HCT116 (cell line): ENCODE results near the gene ACP2. TPM values are rescaled to one million over a fixed set of nuclear protein-coding genes. Genes with fewer than 3 reads are reported as not detected.
"Not testable (repeated sequence)": the region's sequence is repeated elsewhere in the genome, so short reads cannot be mapped to it uniquely, and the experiment has no call there.

ENCODE experiments used
- ATAC-seq: fragments of 200-7000 bp; cut with Tn5 transposase; 2 replicates; pipeline ENCODE4 v1.9.1; 2020; ENCODE audit warnings: mild to moderate bottlenecking, moderate library complexity
- BruUV-seq: library from RNA; stranded (reverse); fragments of 400-500 nt; replicated peaks from 2 replicates; lab custom pipeline; 2021; lab: Mats Ljungman, UMichigan
- CTCF ChIA-PET: fragments of 300-600 bp; sonication (Branson Sonifier 250); formaldehyde crosslinking; loops from one replicate; lab custom pipeline; 2021; ENCODE audit warnings: antibody characterized with exemption; lab: Charles Lee
- POLR2A ChIA-PET: fragments of 300-600, 350-600 bp; sonication (Branson Sonifier 250); formaldehyde crosslinking; loops from one replicate; lab custom pipeline; 2021; ENCODE audit warnings: antibody characterized with exemption; lab: Charles Lee
- RAD21 ChIA-PET, 2 experiments: fragments of 300-600 bp; sonication (Branson Sonifier 250); formaldehyde crosslinking; loops; one replicate each; lab custom pipeline; 2023; ENCODE audit warnings: low total read pairs in 2 of 2; ENCODE audit not compliant: uncharacterized antibody in 2 of 2, unreplicated experiment in 2 of 2, low non-redundant PET in 1 of 2; lab: Charles Lee
- DNase-seq: peaks from one replicate; pipeline ENCODE4 v3.0.0-alpha.2; 2010; ENCODE audit warnings: low read depth, low spot score
- H2AFZ ChIP-seq: fragments of 200-600 bp; shearing (Covaris generic), sonication (generic); 2 replicates; pipeline ENCODE4 v1.6.1; 2017; ENCODE audit warnings: low read depth, mixed run types, mixed read lengths, antibody characterized with exemption, low read length; ENCODE audit not compliant: poor library complexity, severe bottlenecking
- H3K27ac ChIP-seq: 2 replicates; pipeline ENCODE4 v1.5.1; 2012; ENCODE audit warnings: low read depth, low read length
- H3K27me3 ChIP-seq: fragments of 200-600 bp; sonication (generic); 2 replicates; pipeline ENCODE4 v1.6.1; 2016; ENCODE audit warnings: mixed run types, low read length, mixed read lengths; ENCODE audit not compliant: insufficient read depth
- H3K36me3 ChIP-seq, 2 experiments: fragments of 200-500 bp in 1 of 2; fragments of 200-600 bp in 1 of 2; sonication (Bioruptor generic) in 1 of 2; sonication (generic) in 1 of 2; 2 replicates each; pipeline versions ENCODE4 v1.5.1 to v1.6.1; 2014 to 2016; ENCODE audit warnings: low read length in 2 of 2, inconsistent platforms in 1 of 2, mixed read lengths in 1 of 2, mixed run types in 1 of 2; ENCODE audit not compliant: insufficient read depth in 2 of 2, control insufficient read depth in 1 of 2
- H3K4me1 ChIP-seq, 2 experiments: fragments of 200-600 bp in 1 of 2; sonication (generic) in 1 of 2; 2 replicates each; pipeline versions ENCODE4 v1.5.1 to v1.6.1; 2012 to 2017; ENCODE audit warnings: low read length in 2 of 2, inconsistent platforms in 1 of 2, mild to moderate bottlenecking in 1 of 2, mixed read lengths in 1 of 2, mixed run types in 1 of 2, moderate library complexity in 1 of 2; ENCODE audit not compliant: insufficient read depth in 2 of 2, control insufficient read depth in 1 of 2
- H3K4me2 ChIP-seq: fragments of 200-600 bp; sonication (generic); 2 replicates; pipeline ENCODE4 v1.6.1; 2017; ENCODE audit warnings: mixed run types, low read length, mixed read lengths
- H3K4me3 ChIP-seq, 2 experiments: fragments of 200-600 bp in 1 of 2; sonication (generic) in 1 of 2; replicated peaks in 1 of 2; 2 replicates each; pipeline ENCODE4 v1.5.1; 2011 to 2016; ENCODE audit warnings: low read length in 2 of 2, control low read depth in 1 of 2, low read depth in 1 of 2, mild to moderate bottlenecking in 1 of 2, mixed read lengths in 1 of 2, mixed run types in 1 of 2
- H3K79me2 ChIP-seq: fragments of 200-600 bp; sonication (generic); 2 replicates; pipeline ENCODE4 v1.6.1; 2017; ENCODE audit warnings: mild to moderate bottlenecking, mixed run types, low read length, moderate library complexity, mixed read lengths; ENCODE audit not compliant: insufficient read depth
- H3K9ac ChIP-seq: fragments of 200-600 bp; sonication (generic); 2 replicates; pipeline ENCODE4 v1.6.1; 2016; ENCODE audit warnings: low read length, mixed read lengths
- H3K9me2 ChIP-seq: fragments of 200-600 bp; sonication (generic), shearing (Covaris generic); 2 replicates; pipeline ENCODE4 v1.6.1; 2017; ENCODE audit warnings: mixed run types, mild to moderate bottlenecking, moderate library complexity; ENCODE audit not compliant: insufficient read depth
- H3K9me3 ChIP-seq, 2 experiments: fragments of 200-500 bp in 1 of 2; fragments of 200-600 bp in 1 of 2; sonication (Bioruptor generic) in 1 of 2; sonication (generic) in 1 of 2; 2 replicates each; pipeline ENCODE4 v1.6.1; 2014 to 2017; ENCODE audit warnings: low read length in 2 of 2, mixed read lengths in 2 of 2, inconsistent platforms in 1 of 2, low read depth in 1 of 2, mild to moderate bottlenecking in 1 of 2, mixed run types in 1 of 2, moderate library complexity in 1 of 2; ENCODE audit not compliant: control insufficient read depth in 1 of 2, insufficient read depth in 1 of 2
- H4K20me1 ChIP-seq: fragments of 200-600 bp; sonication (generic), shearing (Covaris generic); 2 replicates; pipeline ENCODE4 v1.6.1; 2017; ENCODE audit warnings: mixed run types, mild to moderate bottlenecking, moderate library complexity; ENCODE audit not compliant: insufficient read depth
- CEBPB ChIP-seq: IDR thresholded peaks from 2 replicates; pipeline ENCODE4 v1.6.1; 2012; ENCODE audit warnings: low read depth
- EGR1 ChIP-seq: IDR thresholded peaks from 2 replicates; pipeline ENCODE4 v1.6.1; 2012; ENCODE audit warnings: low read depth
- EZH2 ChIP-seq: fragments of 200-600 bp; sonication (generic); IDR thresholded peaks from 2 replicates; pipeline ENCODE4 v1.6.1; 2017; ENCODE audit warnings: antibody characterized with exemption, mixed run types
- EZH2phosphoT487 ChIP-seq: fragments of 200-600 bp; IDR thresholded peaks from 2 replicates; pipeline ENCODE4 v1.6.1; 2018; ENCODE audit warnings: antibody characterized with exemption, borderline replicate concordance
- POLR2A ChIP-seq: IDR thresholded peaks from 2 replicates; pipeline ENCODE4 v1.7.0; 2011; ENCODE audit warnings: borderline replicate concordance; ENCODE audit not compliant: insufficient read depth, insufficient read length; ENCODE audit errors: extremely low read depth
- POLR2AphosphoS5 ChIP-seq: IDR thresholded peaks from 2 replicates; pipeline ENCODE4 v1.6.1; 2011; ENCODE audit warnings: mild to moderate bottlenecking, low read depth, low read length, moderate library complexity
- SIN3A ChIP-seq: IDR thresholded peaks from 2 replicates; pipeline ENCODE4 v1.6.1; 2012; ENCODE audit warnings: low read depth
- YY1 ChIP-seq: IDR thresholded peaks from 2 replicates; pipeline ENCODE4 v1.6.1; 2011; ENCODE audit warnings: low read length, low read depth, moderate library complexity, mild to moderate bottlenecking; ENCODE audit not compliant: insufficient replicate concordance; ENCODE audit errors: extremely low read depth
- intact Hi-C: fragments of 100-400 bp; cut with micrococcal nuclease; formaldehyde crosslinking; loops from 2 replicates; pipeline ENCODE4 v1.10.0; 2022
- total RNA-seq: library from RNA; stranded (reverse); gene quantifications from one replicate; pipeline ENCODE4 v1.2.1, GENCODE V29; 2021; ENCODE audit not compliant: unreplicated experiment

Gene ACP2
- total RNA-seq, 1 experiment from 2014 or later: 21.5 TPM

DNA sequence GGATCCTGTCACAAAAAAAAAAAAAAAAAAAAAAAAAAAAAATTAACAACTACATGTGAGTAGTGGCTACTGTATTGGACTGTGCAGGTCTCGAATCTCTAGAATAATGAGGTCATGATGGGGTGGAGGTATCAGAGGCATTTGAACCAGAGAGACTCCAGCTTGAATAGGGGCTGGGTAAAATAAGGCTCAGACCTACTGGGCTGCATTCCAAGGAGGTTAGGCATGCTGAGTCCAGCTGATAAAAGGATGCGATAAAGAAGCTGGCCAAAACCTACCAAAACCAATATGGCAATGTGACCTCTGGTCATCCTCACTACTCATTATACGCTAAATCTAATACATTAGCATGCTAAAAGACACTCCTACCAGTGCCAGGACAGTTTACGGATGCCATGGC lies 56.5 kb downstream of the ACP2 start:
- H2AFZ ChIP-seq: no peak overlapping the region
- no peak for TF ChIP-seq SIN3A
- no peak for TF ChIP-seq YY1
- TF ChIP-seq EZH2phosphoT487: no peak
- no peak for TF ChIP-seq CEBPB
- no peak for TF ChIP-seq POLR2A
- no peak for TF ChIP-seq EZH2
- TF ChIP-seq EGR1: no peak
- no peak for TF ChIP-seq POLR2AphosphoS5
- no peak for DNase-seq
- H3K9ac ChIP-seq: no peak overlapping the region
- no peaks in the 10 kb centered on the region for H3K36me3 ChIP-seq
- H3K4me2 ChIP-seq: no peak overlapping the region
- H3K27me3 ChIP-seq: no peaks in the 10 kb centered on the region
- no peak for ATAC-seq
- no peak overlapping the region for H3K4me3 ChIP-seq
- intact Hi-C loops: no loop called here
- H3K4me1 ChIP-seq: peaks cover 13 to 36% of the 10 kb centered on the region in 2 experiments
- H3K27ac ChIP-seq: no peak overlapping the region
- BruUV-seq: no TSS peak
- ChIA-PET POLR2A (no interaction called here), CTCF (interaction anchor here (1.3 kb wide), 1 partner anchor 12 kb away, joined by 3 read pairs; no protein-coding TSS in a partner anchor), RAD21 (interaction anchor here in 1 of 2 experiments (0.7 kb wide), 1 partner anchor 22 kb away, joined by 5 read pairs; no protein-coding TSS in a partner anchor)
- no peaks in the 10 kb centered on the region for H3K9me2 ChIP-seq
- no peaks in the 10 kb centered on the region for H3K9me3 ChIP-seq
- no peaks in the 10 kb centered on the region for H4K20me1 ChIP-seq
- no peaks in the 10 kb centered on the region for H3K79me2 ChIP-seq

DNA sequence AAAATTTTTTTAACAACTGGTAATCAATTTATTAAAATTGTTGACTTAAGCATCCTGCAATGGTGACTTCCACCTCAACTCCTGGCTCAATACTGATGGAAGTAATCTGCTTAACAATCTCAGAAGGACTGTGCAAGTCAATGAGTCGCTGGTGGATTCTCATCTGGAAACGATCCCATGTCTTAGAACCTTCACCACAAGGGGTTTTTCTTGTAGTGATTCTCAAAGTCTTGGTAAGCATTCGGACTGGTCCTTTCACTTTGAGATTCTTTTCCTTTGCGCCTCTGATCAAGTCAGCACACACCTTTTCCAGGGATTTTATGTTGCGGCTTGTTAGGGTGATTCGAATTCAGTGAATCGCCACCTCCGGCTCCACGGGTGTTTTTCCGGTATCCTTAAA lies 57.5 kb downstream of the ACP2 start:
- H3K4me1 ChIP-seq: peaks cover 19 to 43% of the 10 kb centered on the region in 2 experiments
- RAD21 ChIA-PET, H3K9ac ChIP-seq, H3K36me3 ChIP-seq, CTCF ChIA-PET, BruUV-seq, H2AFZ ChIP-seq, H4K20me1 ChIP-seq, H3K27me3 ChIP-seq, DNase-seq, ATAC-seq, H3K4me2 ChIP-seq, H3K79me2 ChIP-seq, H3K9me2 ChIP-seq, H3K9me3 ChIP-seq, H3K27ac ChIP-seq, intact Hi-C loops, H3K4me3 ChIP-seq, POLR2A ChIA-PET: not testable (repeated sequence)

Other genes starting within 250 kb of the ACP2 start
- 73.5 TPM for gene ARFGAP2, start 71.9 kb downstream of the ACP2 start, total RNA-seq
- 63.1 TPM for gene PACSIN3, start 62.4 kb downstream of the ACP2 start, total RNA-seq
- 64.0 TPM for gene DDB2, start 33.8 kb downstream of the ACP2 start, total RNA-seq
- 23.5 TPM for gene NR1H3, start 9.2 kb upstream of the ACP2 start, total RNA-seq
- gene MADD, start 21.3 kb upstream of the ACP2 start, total RNA-seq: 37.1 TPM
- gene MYBPC3, start 103.9 kb upstream of the ACP2 start, total RNA-seq: 0.25 TPM
- gene SPI1, start 129.7 kb upstream of the ACP2 start, total RNA-seq: 0.32 TPM
- gene SLC39A13, start 159.8 kb upstream of the ACP2 start, total RNA-seq: 23.9 TPM
- gene PSMC3, start 177.6 kb upstream of the ACP2 start, total RNA-seq: 155 TPM
- gene RAPSN, start 200.3 kb upstream of the ACP2 start, total RNA-seq: 0.57 TPM